Fibroblast of upper back skin (primary cell): ENCODE measurements around the gene NPAS2.
A peak's percentile ranks its signal among the peaks of the same experiment; 100 is the strongest.

Experiments used
- DNase-seq: peaks from one replicate; pipeline ENCODE4 v3.0.0-alpha.2; 2013

The NPAS2 gene

DNA sequence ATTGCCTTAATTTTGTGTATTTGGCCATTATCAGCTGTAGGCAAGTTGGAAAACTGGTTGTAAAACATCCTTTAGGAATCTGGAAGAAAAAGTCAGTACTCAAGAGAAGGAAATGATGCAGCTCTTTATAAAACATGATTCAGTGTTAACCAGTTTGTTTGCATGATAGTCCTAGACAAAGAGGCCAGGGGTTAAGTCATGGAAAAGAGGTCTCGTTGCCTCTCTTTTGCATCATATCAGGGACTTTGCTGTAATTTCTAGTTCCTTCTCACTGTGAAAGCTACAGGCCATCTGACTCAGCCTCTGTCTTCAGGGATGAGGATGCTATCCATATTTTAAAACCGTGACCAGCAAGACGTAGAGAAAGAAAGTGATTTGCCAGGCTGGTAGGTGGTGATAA lies 38.0 kb downstream of the NPAS2 start:
- peak; percentile 95 for DNase-seq

GRCh38 chr2:100859902-100860301 lies 40.0 kb downstream of the NPAS2 start:
- DNase-seq, result no peak

- no peak for DNase-seq
Observed at GRCh38 chr2:100861340-100861739, 41.4 kb downstream of the NPAS2 start.

DNA sequence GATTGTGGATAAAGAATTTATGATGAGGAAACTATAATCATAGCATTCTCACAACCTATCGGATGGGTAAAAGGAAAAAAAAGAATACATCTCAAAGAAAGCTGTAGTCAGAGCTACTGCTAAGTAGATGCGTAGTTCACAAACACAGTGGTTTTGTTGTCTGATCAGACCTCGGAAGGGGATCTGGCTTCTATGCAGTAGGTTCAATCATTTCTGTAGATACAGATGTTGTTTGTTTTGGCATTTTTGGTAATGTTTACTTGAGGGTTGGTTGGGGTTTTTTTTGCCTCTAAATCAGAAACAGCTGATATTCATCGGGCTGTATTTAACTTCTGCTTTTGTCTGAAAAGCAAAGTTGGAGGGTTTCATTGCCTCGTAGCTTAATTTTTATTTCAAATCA lies 42.1 kb downstream of the NPAS2 start:
- no peak for DNase-seq

- peak; percentile 43 for DNase-seq
Observed at GRCh38 chr2:100865816-100866460, 46.0 kb downstream of the NPAS2 start.

GRCh38 chr2:100868083-100868482 lies 48.1 kb downstream of the NPAS2 start:
- no peak for DNase-seq

GRCh38 chr2:100869120-100869519 lies 49.2 kb downstream of the NPAS2 start:
- no peak for DNase-seq

DNA sequence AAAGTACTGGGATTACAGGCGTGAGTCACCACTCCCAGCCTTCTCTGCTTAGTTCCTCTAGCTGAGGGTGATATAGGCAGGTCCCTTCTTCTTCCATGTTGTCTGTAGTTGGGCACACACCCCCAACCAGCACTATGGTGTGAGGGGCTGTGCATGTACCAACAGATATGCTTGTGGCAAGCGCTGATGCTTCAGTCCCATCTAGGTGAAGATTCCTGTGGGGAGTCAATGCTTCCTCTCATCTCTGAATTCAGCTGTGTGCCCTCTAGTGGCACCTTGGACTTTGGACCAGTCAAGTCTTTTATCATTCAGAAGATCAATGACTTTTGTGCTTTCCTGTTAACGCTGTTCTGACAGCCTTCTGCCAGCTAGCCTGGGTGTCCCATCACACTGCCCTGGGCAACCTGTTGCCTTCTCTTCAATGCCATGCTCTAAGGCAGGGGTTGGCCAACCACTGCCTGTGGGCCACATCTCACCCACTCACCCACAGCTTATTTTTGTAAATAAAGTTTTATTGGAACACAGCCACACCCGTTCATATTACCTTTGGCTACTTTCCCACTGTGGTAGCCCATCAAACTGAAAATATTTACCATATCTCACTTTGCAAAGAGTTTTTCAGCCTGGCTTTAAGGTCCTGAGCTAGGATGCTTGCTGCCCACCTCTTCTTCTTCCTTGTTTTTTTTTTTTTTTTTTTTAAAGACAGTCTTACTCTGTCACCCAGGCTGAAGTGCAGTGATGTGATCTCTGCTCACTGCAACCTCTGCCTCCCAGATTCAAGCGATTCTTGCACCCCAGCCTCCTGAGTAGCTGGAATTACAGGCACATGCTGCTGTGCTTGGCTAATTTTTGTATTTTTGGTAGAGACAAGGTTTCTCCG lies 51.0 kb downstream of the NPAS2 start:
- DNase-seq, result no peak

DNA sequence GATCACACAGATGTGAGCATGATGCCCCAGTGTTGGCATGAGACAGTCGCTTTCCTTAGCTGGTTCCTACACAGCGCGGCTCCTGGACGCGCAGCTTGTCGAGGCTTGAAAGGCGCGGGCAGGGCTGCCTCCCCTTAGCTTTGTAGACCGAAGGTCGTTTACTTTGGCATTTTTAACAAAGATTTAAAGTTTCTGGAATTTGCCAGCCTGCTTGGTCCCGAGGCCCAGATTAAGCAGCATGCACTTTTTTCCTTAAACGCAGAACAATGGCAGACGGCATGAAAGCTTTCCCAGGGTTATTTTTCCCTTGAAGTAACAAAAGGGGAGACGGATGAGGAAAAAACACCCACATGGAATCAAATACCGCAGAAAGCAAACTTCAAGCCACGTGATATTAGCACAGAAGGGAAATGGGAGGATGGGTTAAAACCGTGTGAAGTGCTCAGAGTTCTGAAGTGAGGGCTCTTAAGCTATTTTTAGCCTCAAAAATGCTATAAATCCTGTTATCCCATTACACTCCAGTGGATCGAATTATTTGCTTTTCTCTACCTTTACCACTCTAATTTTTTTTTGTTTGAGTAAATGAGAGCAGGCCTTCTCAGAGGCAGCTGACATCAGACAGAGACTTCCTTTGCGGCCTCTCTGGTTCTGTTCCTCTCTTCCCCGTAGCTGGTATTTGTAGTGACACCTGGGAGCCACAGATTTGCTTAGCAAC lies 55.7 kb downstream of the NPAS2 start:
- peak; percentile 65 for DNase-seq

DNA sequence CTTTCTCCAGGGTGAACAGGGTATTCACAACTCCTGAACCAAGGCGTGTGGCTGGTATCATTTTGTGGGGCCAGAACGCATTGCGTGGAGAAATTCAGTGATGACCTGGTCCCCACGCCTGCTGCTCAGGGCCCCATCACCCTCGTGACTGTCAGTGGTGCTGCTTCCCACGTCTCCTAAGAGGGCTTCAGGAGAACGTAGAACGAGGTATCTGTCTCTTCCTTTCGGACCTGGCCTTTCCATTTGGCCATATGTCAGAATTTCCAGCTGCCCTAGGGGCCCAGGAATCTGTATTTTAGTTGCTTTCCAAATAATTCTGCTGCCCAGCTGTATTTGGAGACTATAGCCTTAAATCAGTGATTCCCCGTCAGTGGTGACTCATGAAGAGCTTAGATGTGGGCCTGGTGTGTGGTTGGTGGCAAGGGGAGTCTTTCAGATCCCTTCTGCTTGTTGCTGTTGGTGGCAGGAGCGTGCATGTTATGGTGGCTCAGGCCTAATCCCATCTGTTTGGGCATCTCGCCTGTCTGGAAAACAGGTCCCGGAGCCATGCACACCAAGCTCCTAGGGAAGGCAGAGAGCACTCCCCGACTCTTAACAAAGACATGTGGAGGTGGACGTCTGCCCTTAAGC lies 56.4 kb downstream of the NPAS2 start:
- peak; percentile 44 for DNase-seq

DNA sequence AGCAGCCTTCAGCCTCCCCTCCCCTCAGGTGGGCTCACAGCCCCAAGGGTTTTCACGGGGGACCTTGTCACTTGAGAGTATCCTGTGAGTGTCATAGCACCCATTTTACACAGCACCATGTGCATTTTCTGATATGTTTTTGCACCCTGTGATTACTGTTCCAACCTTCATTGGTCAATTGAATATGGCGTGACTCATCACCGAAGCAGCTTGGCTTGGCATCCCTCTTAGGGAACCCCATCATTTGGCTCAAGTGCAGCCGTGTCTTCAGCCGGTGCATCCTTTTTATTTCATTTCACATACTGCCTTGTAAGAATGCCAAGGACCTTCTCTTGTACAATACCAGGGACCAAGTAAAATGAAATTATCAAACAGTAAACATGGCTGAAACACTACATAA lies 57.6 kb downstream of the NPAS2 start:
- DNase-seq, result peak; percentile 66

- DNase-seq, result no peak
Observed at GRCh38 chr2:100878000-100878791, 58.3 kb downstream of the NPAS2 start.

- DNase-seq, result no peak
Observed at GRCh38 chr2:100879296-100879695, 59.4 kb downstream of the NPAS2 start.

DNA sequence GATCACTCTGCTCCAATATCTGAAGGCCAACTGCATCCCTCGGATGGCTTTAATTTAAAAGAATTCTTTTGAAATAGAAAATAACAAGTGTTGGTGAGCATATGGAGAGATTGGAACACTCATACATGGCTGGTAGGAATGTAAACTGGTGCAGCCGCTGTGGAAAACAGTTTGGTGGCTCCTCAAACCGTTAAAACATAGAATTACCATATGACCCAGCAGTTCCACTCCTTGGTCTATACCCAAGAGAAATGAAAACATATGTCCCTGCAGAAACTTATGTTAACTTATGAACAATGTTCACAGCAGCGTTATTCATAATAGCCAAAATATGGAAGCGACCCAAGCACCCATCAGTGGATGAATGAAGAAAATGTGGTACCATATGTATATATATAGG lies 60.1 kb downstream of the NPAS2 start:
- DNase-seq, result no peak

- peak; percentile 31 for DNase-seq
Observed at GRCh38 chr2:100880730-100881129, 60.8 kb downstream of the NPAS2 start.

DNA sequence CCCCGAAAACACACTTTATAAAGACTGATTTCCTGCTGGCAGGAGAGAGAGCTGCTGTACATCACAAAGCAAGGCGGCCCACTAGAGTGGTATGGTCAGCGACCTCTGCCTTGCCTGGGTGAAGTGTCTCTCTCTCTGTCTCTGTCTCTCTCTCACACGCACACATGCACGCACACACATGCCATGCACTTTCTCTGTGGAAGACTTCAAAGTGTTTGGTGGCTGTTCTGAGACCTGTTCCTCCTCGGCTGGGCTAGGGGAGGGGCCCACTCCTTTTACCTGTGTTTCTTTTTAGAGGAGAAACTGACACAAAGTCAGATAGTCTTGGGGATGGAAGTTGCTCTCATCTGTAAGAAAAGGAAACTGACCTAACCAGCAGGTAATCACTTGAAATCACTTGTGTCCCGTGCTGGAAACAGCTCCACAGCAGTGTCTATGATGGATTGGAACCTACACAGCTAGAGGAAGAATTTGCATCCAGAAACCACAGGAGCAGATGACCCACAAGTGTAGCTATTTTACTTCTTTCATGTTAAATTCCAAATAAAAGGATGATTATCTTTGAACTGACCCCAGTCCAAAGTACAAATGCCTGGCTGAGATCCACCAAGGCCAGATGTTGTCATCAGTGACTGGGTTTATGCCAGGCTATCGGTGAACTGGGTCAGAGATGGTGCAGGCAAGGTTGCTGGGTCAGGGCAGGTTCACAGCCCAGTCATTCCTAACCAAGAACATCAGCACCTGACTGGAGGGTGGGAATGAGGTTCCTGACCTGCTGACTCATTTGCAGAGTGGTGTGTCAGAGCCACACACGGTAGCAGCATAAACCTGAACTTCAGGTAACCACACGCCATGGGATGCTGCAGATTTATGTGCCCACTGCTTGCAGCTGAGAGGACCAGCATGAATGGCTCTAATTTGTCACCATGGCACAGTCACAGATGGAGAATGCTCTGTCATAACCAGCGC lies 63.0 kb downstream of the NPAS2 start:
- DNase-seq, result peak; percentile 37

- DNase-seq, result no peak
Observed at GRCh38 chr2:100884145-100884621, 64.2 kb downstream of the NPAS2 start.

DNA sequence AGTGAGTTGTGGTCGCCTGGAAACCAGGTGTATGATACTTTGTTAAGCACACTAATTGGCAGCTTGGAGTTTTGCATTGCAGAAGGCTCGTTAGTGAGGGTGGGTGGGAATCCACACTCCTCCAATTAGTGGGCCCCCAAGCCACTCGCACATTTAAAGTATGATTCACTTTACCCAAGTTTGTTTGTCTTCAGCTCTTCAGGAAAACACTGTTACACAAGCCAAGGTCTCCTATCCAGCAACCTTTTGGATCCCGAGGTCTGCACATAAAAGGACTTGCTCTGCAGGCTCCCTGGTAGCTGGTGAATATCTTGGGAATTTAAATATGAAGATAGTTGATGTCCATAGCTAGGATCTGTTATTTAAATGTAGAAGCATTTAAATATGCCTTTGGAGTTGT lies 66.1 kb downstream of the NPAS2 start:
- no peak for DNase-seq

DNA sequence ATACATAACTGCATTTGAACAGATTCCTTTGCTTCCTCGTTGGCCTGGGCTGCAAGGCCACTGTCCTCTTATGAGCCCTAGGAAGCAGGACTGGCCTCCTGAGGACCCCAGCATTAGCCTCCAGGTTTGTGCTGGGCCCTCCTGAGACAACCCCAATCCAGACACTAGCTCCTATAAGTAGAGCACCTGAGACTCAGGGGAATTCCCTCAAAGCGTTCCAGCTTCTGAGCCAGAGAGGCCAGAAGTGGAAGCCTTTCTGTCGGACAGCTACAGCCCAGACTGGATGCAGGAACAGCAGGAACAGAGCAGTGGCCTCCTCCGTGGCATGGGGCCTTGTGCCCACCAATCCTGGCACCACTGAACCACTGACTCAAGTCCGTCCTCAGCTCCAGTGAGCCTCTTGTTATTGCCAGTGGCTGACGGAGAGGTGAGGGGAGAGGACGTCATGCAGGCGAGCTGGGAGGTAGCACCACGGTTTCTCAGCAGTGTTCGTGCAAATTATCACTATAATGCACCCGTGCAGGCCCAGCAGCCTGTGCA lies 67.2 kb downstream of the NPAS2 start:
- DNase-seq, result no peak

- DNase-seq, result no peak
Observed at GRCh38 chr2:100887713-100888495, 68.0 kb downstream of the NPAS2 start.
